Esophagus muscularis mucosa (tissue), 4 donors: Measurements from ENCODE around the gene RAB44. TPM values are rescaled to one million over a fixed set of nuclear protein-coding genes. Genes with fewer than 3 reads are reported as not detected.

Experiments used
- DNase-seq: peaks from one replicate; pipeline ENCODE4 v3.0.0-alpha.2; 2017; ENCODE audit errors: extremely low spot score
- H3K27ac ChIP-seq, 4 donors: fragments of 200-600 bp; sonication (generic); replicated peaks in 1 of 4; 1 replicate in 3 of 4; 2 replicates in 1 of 4; pipeline ENCODE4 v1.5.1; 2016 to 2019; ENCODE audit warnings: mild to moderate bottlenecking in 1 of 4
- H3K27me3 ChIP-seq, 4 donors: fragments of 200-600 bp; sonication (generic); one replicate each; pipeline versions ENCODE4 v1.5.1 to v1.6.0; 2016 to 2019
- H3K36me3 ChIP-seq, 4 donors: fragments of 200-600 bp; sonication (generic); one replicate each; pipeline ENCODE4 v1.5.1; 2016 to 2019
- H3K4me1 ChIP-seq, 4 donors: fragments of 200-600 bp; sonication (generic); one replicate each; pipeline ENCODE4 v1.5.1; 2016 to 2019
- H3K4me3 ChIP-seq, 4 donors: fragments of 200-600 bp; sonication (generic); 1 replicate in 2 of 4; 2 replicates in 2 of 4; pipeline ENCODE4 v1.5.1; 2016 to 2019; ENCODE audit warnings: mild to moderate bottlenecking in 4 of 4, moderate library complexity in 1 of 4
- H3K9me3 ChIP-seq, 4 donors: fragments of 200-600 bp; sonication (generic); 1 replicate in 3 of 4; 2 replicates in 1 of 4; pipeline ENCODE4 v1.5.1; 2016 to 2019
- CTCF ChIP-seq, 3 experiments: fragments of 200-600 bp in 2 of 3; fragments of 450-650 bp in 1 of 3; sonication (generic) in 2 of 3; IDR thresholded peaks; one replicate each; pipeline ENCODE4 v1.5.1; 2017 to 2019; ENCODE audit warnings: antibody characterized with exemption in 3 of 3, mild to moderate bottlenecking in 2 of 3, moderate library complexity in 1 of 3
- EP300 ChIP-seq: sonication (generic); formaldehyde crosslinking; IDR thresholded peaks from one replicate; pipeline ENCODE4 v1.6.1; 2017; ENCODE audit warnings: antibody characterized with exemption
- POLR2A ChIP-seq: fragments of 450-650 bp; IDR thresholded peaks from one replicate; pipeline ENCODE4 v1.6.1; 2017; ENCODE audit warnings: antibody characterized with exemption, moderate library complexity, mild to moderate bottlenecking, low read depth
- POLR2AphosphoS5 ChIP-seq, 2 donors: sonication (generic); formaldehyde crosslinking; IDR thresholded peaks; one replicate each; pipeline ENCODE4 v1.6.1; 2017; ENCODE audit warnings: antibody characterized with exemption in 2 of 2
- WGBS: methylation state at CpG from one replicate; pipeline ENCODE4 v1.1.5; 2018; 5-methylcytosine and 5-hydroxymethylcytosine counted together
- intact Hi-C: fragments of 100-400 bp; cut with DNase I; formaldehyde crosslinking; loops from one replicate; pipeline ENCODE4 v1.15.1; 2023
- total RNA-seq, 4 donors: library from RNA; depleted of rRNA; stranded (reverse); fragments of >200 nt; gene quantifications; one replicate each; pipeline versions ENCODE4 v1.1.0 to v1.2.1, GENCODE V29; 2016

Gene RAB44
- total RNA-seq, 4 donors from 2014 or later, result 0.19 to 1.5 (median 0.94) TPM

DNA sequence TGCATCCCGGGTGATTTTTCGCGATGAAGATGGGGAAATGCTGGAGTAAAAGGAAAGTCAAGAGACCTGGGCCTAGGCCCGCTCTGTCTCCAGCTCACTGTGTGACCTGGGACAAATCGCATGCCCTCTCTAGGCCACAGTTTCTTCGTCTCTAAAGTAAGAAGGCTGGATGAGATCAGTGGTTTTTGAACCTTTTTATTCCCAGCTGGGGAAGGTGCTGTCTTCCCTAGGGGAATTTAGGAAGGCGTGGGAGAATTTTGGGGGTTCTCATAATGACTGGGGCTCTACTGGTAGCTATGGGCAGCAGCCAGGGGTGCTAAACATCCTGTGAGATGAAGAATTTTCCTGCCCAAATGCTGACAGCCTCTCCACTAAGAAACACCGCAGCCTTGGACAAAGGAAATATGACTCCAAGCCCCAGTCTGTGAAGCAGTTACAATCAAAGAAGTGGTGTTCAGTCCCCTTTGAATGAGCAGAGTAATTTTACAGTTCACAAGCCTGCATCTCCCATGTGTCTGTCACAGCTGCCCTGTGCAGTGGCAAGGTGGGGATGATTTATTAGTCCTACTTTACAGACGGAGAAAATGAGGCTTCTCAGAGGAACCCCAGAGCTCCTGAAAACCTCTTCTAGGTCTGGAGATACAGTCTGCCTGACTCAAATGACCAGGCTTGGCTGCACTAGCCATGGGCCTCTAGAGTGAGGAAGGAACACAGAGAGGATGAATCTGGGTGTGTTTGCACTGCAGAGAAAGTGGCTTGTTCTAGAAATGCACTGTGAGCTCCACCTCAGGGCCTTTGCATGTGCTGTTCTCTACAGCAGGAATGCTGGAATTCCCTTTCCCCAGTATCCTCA lies 57.2 kb downstream of the RAB44 start:
- no peaks in the 10 kb centered on the region for H3K36me3 ChIP-seq
- no peak overlapping the region for H3K27ac ChIP-seq
- WGBS, result 94% methylated on average over 9 of the region's 9 CpGs
- DNase-seq, result no peak
- intact Hi-C loops, result loop anchor here (5.0 kb wide), 1 partner anchor 68 kb away; no protein-coding TSS in a partner anchor
- TF ChIP-seq EP300 (no peak), POLR2AphosphoS5 (IDR thresholded peaks at IDR 0.05) (no peak), POLR2A (no peak), CTCF (IDR thresholded peaks at IDR 0.05) (no peak)
- no peaks in the 10 kb centered on the region for H3K27me3 ChIP-seq
- no peak overlapping the region for H3K4me3 ChIP-seq
- peaks cover 3 to 28% (median 16%) of the 10 kb centered on the region in 4 donors for H3K4me1 ChIP-seq
- peaks cover 0 to 11% (median 5%) of the 10 kb centered on the region in 4 donors for H3K9me3 ChIP-seq

DNA sequence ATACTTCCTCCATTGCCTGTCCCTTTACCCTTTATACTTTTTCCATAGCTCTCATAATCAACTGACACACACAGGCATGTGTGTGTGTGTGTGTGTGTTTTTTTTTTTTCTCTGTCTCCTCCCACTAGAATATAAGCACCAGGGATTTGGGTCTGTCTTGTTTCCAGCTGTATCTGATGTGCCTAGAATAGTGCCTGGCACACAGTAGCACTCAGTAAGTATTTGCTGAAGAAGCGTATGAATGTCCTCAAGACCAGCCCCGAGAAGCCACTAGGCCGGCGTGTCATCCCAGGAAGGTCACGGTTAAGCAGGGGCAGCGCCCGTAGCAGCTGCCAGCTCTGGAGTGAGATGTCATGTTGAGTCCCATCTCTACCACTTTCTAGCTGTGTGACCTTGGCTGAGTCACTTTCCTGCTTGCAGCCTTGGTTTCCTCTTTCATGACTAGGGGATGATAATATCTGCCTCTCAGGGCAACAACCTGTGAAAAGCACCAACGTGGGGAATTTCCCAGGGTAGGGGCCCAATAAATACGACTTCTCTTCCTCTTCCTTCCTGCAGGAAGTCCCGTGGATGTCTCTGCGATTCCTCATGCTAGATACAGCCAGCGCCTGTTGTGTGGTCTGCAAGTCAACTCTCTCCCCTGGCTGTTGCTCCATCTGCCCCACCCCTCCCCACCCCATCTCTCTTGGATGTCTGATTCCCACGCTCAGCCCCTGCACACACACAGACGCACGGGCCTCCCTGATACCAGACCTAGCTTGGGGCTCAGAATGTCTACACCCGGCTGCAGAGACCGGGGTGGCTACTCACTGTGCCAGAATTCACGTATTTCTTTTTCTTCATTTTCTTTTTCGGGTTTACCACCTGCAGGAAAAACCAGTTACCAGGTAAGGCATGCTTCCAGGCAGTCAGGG lies 58.1 kb downstream of the RAB44 start:
- 72% methylated on average over 19 of the region's 19 CpGs for WGBS
- no peaks in the 10 kb centered on the region for H3K36me3 ChIP-seq
- no peak overlapping the region for H3K27ac ChIP-seq
- H3K4me3 ChIP-seq, result no peak overlapping the region
- TF ChIP-seq POLR2AphosphoS5 (IDR thresholded peaks at IDR 0.05), result no peak
- no peak for TF ChIP-seq CTCF (IDR thresholded peaks at IDR 0.05)
- TF ChIP-seq POLR2A, result no peak
- TF ChIP-seq EP300, result no peak
- H3K9me3 ChIP-seq, result peaks cover 0 to 2% (median under 1%) of the 10 kb centered on the region in 4 donors
- intact Hi-C loops, result loop anchor here (5.0 kb wide), 1 partner anchor 68 kb away; no protein-coding TSS in a partner anchor
- DNase-seq, result no peak
- H3K27me3 ChIP-seq, result no peaks in the 10 kb centered on the region
- peaks cover 3 to 28% (median 16%) of the 10 kb centered on the region in 4 donors for H3K4me1 ChIP-seq

DNA sequence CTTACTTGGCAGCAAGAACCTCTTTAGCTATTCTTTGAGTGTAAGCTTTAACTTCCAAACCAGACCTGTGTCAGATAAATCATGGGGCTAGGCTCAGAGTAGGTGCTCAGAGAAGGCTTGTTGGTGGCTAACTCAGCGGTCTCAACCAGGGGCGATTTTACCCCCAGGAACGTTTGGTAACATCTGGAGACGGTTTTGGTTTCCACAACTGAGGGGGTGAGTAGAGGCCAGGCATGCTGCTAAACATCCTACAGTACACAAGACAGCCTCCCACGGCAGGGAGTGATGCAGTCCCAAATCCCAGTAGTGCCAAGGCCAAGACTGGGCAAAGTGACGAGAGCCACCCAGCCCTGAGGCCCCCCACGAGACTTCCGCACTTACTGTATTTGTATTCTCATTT lies 59.2 kb downstream of the RAB44 start:
- H3K27ac ChIP-seq, result peak overlapping the region in 1 of 4 donors; percentile 26
- TF ChIP-seq POLR2A, result no peak
- no peak for TF ChIP-seq POLR2AphosphoS5 (IDR thresholded peaks at IDR 0.05)
- no peak for TF ChIP-seq EP300
- TF ChIP-seq CTCF (IDR thresholded peaks at IDR 0.05), result no peak
- no peaks in the 10 kb centered on the region for H3K36me3 ChIP-seq
- peaks cover 3 to 28% (median 16%) of the 10 kb centered on the region in 4 donors for H3K4me1 ChIP-seq
- 79% methylated on average over 8 of the region's 8 CpGs for WGBS
- peak overlapping the region in 1 of 4 donors; percentile 6 for H3K4me3 ChIP-seq
- H3K9me3 ChIP-seq, result no peaks in the 10 kb centered on the region
- H3K27me3 ChIP-seq, result no peaks in the 10 kb centered on the region
- intact Hi-C loops, result loop anchor here (5.0 kb wide), 1 partner anchor 69 kb away; no protein-coding TSS in a partner anchor
- DNase-seq, result no peak

GRCh38 chr6:36757206-36757605 lies 59.6 kb downstream of the RAB44 start:
- H3K36me3 ChIP-seq, result no peaks in the 10 kb centered on the region
- intact Hi-C loops, result loop anchor here (5.0 kb wide), 1 partner anchor 70 kb away; no protein-coding TSS in a partner anchor
- H3K27me3 ChIP-seq, result no peaks in the 10 kb centered on the region
- WGBS, result 76% methylated on average over 4 of the region's 4 CpGs
- TF ChIP-seq POLR2A, result no peak
- TF ChIP-seq POLR2AphosphoS5 (IDR thresholded peaks at IDR 0.05), result no peak
- no peak for TF ChIP-seq CTCF (IDR thresholded peaks at IDR 0.05)
- TF ChIP-seq EP300, result no peak
- peaks cover 3 to 28% (median 16%) of the 10 kb centered on the region in 4 donors for H3K4me1 ChIP-seq
- DNase-seq, result no peak
- H3K27ac ChIP-seq, result no peak overlapping the region
- no peaks in the 10 kb centered on the region for H3K9me3 ChIP-seq
- peak overlapping the region in 1 of 4 donors; percentile 6 for H3K4me3 ChIP-seq
